GM12878 (cell line): ENCODE measurements around the gene GPR146. TPM values are rescaled to one million over a fixed set of nuclear protein-coding genes. Genes with fewer than 3 reads are reported as not detected.

Experiments
- ATAC-seq: fragments of 200-7000 bp; cut with Tn5 transposase; 3 replicates; pipeline ENCODE4 v1.9.1; 2020; ENCODE audit warnings: mild to moderate bottlenecking, moderate library complexity
- BruUV-seq: library from RNA; stranded (reverse); fragments of 400-500 nt; replicated peaks from 2 replicates; lab custom pipeline; 2021; lab: Mats Ljungman, UMichigan
- CTCF ChIA-PET: fragments of 300-600 bp; sonication (Branson Sonifier 250); formaldehyde crosslinking; extraction: SDS; loops from one replicate; lab custom pipeline; 2021; ENCODE audit warnings: inconsistent platforms; lab: Yijun Ruan, JAX
- POLR2A ChIA-PET: fragments of 350-600 bp; formaldehyde crosslinking; extraction: SDS; loops from one replicate; lab custom pipeline; 2021; ENCODE audit warnings: inconsistent platforms; lab: Charles Lee
- RAD21 ChIA-PET: fragments of 300-600 bp; sonication (Branson Sonifier 250); formaldehyde crosslinking; loops from one replicate; lab custom pipeline; 2023; ENCODE audit warnings: antibody characterized with exemption; ENCODE audit not compliant: unreplicated experiment; lab: Charles Lee
- SMC1A ChIA-PET: fragments of 300-600 bp; sonication (Branson Sonifier 250); formaldehyde crosslinking; loops from one replicate; lab custom pipeline; 2023; ENCODE audit not compliant: unreplicated experiment, uncharacterized antibody; lab: Charles Lee
- DNase-seq: peaks from one replicate; pipeline ENCODE4 v3.0.0-alpha.2; 2011; ENCODE audit warnings: low read depth, low spot score
- FAIRE-seq: peaks from 3 replicates; lab custom pipeline; 2011; peaks lifted over from hg19 to GRCh38; lab: Jason Lieb, UNC
- H2AFZ ChIP-seq: 2 replicates; pipeline ENCODE4 v1.6.0; 2011; ENCODE audit warnings: low read depth, low read length, control low read depth; ENCODE audit not compliant: control insufficient read depth
- H3K27ac ChIP-seq: 2 replicates; pipeline ENCODE4 v1.5.1; 2011; ENCODE audit warnings: control low read depth; ENCODE audit not compliant: control insufficient read depth, insufficient read depth
- H3K27me3 ChIP-seq, 2 experiments: replicated peaks in 1 of 2; 2 replicates each; pipeline versions ENCODE4 v1.6.0 to v1.6.1; 2011; ENCODE audit warnings: low read length in 1 of 2; ENCODE audit not compliant: control insufficient read depth in 2 of 2, insufficient read depth in 2 of 2
- H3K36me3 ChIP-seq, 2 experiments: 2 replicates each; pipeline ENCODE4 v1.5.1; 2011; ENCODE audit warnings: low read length in 1 of 2; ENCODE audit not compliant: control insufficient read depth in 2 of 2, insufficient read depth in 2 of 2
- H3K4me1 ChIP-seq: 2 replicates; pipeline ENCODE4 v1.6.1; 2011; ENCODE audit warnings: mild to moderate bottlenecking, low read length, moderate library complexity, mixed read lengths; ENCODE audit not compliant: control insufficient read depth, insufficient read depth
- H3K4me2 ChIP-seq: 2 replicates; pipeline ENCODE4 v1.6.0; 2011; ENCODE audit warnings: control low read depth; ENCODE audit not compliant: control insufficient read depth, insufficient read depth
- H3K4me3 ChIP-seq: fragments of 200-600 bp; sonication (generic); 2 replicates; pipeline ENCODE4 v1.5.1; 2016
- H3K79me2 ChIP-seq: 2 replicates; pipeline ENCODE4 v1.6.0; 2011; ENCODE audit warnings: low read length; ENCODE audit not compliant: control insufficient read depth, insufficient read depth
- H3K9ac ChIP-seq: 2 replicates; pipeline ENCODE4 v1.8.0; 2011; ENCODE audit warnings: low read length, control low read depth, mixed read lengths; ENCODE audit not compliant: control insufficient read depth, insufficient read depth
- H3K9me3 ChIP-seq: replicated peaks from 3 replicates; pipeline ENCODE4 v1.5.1; 2011; ENCODE audit warnings: mild to moderate bottlenecking, low read length; ENCODE audit not compliant: control insufficient read depth, insufficient read depth
- H4K20me1 ChIP-seq: 2 replicates; pipeline ENCODE4 v1.6.0; 2011; ENCODE audit not compliant: control insufficient read depth, insufficient read depth
- PAX8 ChIP-seq: fragments of 450-650 bp; IDR thresholded peaks from 2 replicates; pipeline ENCODE4 v1.6.1; 2017; ENCODE audit warnings: mild to moderate bottlenecking, moderate library complexity
- POLR2A ChIP-seq: IDR thresholded peaks from 2 replicates; pipeline ENCODE4 v1.6.1; 2011; ENCODE audit warnings: low read depth, mild to moderate bottlenecking, low read length
- POLR2AphosphoS2 ChIP-seq: IDR thresholded peaks from 2 replicates; pipeline ENCODE4 v1.6.1; 2011; ENCODE audit warnings: low read depth, mild to moderate bottlenecking, low read length, improper control_type of control experiment, moderate library complexity
- WGBS: methylation state at CpG from one replicate; pipeline ENCODE4 v1.1.6; 2016; ENCODE audit warnings: low lambda C conversion rate; ENCODE audit not compliant: insufficient replicate concordance, insufficient coverage; ENCODE audit errors: missing lambda C conversion rate; 5-methylcytosine and 5-hydroxymethylcytosine counted together
- in situ Hi-C: fragments of 300-500 bp; cut with MboI; formaldehyde crosslinking; loops from 9 replicates; pipeline ENCODE4 v1.14.3; 2018; ENCODE audit warnings: mixed read lengths
- intact Hi-C: fragments of 100-400 bp; cut with micrococcal nuclease; formaldehyde crosslinking; loops from one replicate; pipeline ENCODE4 v1.14.2; 2022; ENCODE audit not compliant: unreplicated experiment
- polyA plus RNA-seq, 11 experiments: library from polyadenylated mRNA; depleted of rRNA in 4 of 11; unstranded in 6 of 11; stranded (reverse) in 5 of 11; fragments of >200 nt; fragmentation: Nextera tagmentation in 4 of 11; fragmentation: Illumina TruSeq in 1 of 11; extraction: Ambion mirVana in 4 of 11; extraction: Trizol in 1 of 11; gene quantifications; 1 replicate in 1 of 11; 2 replicates in 10 of 11; pipeline versions ENCODE4 v1.2.1 to v1.2.3, GENCODE V29; 2011 to 2016; ENCODE audit warnings: inconsistent platforms in 2 of 11, missing spikeins in 2 of 11, low read depth in 1 of 11
- total RNA-seq, 4 experiments: library from RNA; depleted of rRNA in 3 of 4; stranded (reverse); fragments of >200 nt in 3 of 4; fragmentation: Illumina TruSeq in 1 of 4; extraction: Trizol in 1 of 4; gene quantifications; 2 replicates each; pipeline versions ENCODE4 v1.2.1 to v1.2.3, GENCODE V29; 2013 to 2021
- TF ChIP-seq, protein P1 (sequence below): fragments of 450-650 bp; IDR thresholded peaks from 2 replicates; pipeline ENCODE4 v1.6.1; 2016; ENCODE audit warnings: mild to moderate bottlenecking

The GPR146 gene
- total and polyA plus RNA-seq, 10 of the 15 experiments (the other 5 are each of a cell fraction or from before 2014, with no cell fraction given), result 0.19 to 12.0 (median 0.54) TPM; not detected in 2

DNA sequence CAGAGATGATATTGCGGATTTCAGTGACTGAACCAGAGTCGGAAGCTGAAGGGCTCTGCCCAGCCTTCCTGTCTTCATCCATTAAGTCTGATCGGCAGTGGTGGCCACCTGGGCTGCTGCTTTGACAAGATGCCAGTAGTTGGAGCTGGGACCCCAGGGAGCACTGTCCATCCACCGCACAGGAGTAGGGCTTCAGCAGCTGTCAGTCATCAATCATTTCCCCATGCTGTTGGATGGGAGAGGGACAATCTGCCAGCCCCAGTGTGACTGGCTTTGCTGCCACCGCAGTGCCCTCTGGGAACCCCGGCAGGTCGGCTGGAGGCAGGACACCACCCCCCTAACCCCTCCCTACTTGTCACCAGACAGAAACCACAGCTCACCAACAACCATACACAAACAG lies 23.0 kb upstream of the GPR146 start:
- FAIRE-seq (no peak), ATAC-seq (no peak), DNase-seq (no peak)
- in situ Hi-C loops, result no loop called here
- WGBS, result 100% methylated on average over 7 of the region's 7 CpGs
- POLR2A ChIA-PET, result no interaction called here
- RAD21 ChIA-PET, result interaction anchor here (1.9 to 6.6 kb wide), 2 partner anchors 27 to 44 kb away, joined by 7 to 59 read pairs; no protein-coding TSS in a partner anchor
- no peak overlapping the region for H3K4me3 ChIP-seq
- H3K4me2 ChIP-seq, result no peak overlapping the region
- peaks cover 11% of the 10 kb centered on the region; the same call in 2 of the 3 replicates for H3K9me3 ChIP-seq
- H3K27me3 ChIP-seq, result no peaks in the 10 kb centered on the region
- TF ChIP-seq, protein P1, sequence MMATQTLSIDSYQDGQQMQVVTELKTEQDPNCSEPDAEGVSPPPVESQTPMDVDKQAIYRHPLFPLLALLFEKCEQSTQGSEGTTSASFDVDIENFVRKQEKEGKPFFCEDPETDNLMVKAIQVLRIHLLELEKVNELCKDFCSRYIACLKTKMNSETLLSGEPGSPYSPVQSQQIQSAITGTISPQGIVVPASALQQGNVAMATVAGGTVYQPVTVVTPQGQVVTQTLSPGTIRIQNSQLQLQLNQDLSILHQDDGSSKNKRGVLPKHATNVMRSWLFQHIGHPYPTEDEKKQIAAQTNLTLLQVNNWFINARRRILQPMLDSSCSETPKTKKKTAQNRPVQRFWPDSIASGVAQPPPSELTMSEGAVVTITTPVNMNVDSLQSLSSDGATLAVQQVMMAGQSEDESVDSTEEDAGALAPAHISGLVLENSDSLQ, result peak; percentile 27; the same call in 1 of the 2 replicates
- no peak for TF ChIP-seq POLR2AphosphoS2
- no peak overlapping the region for H2AFZ ChIP-seq
- peaks cover 61% of the 10 kb centered on the region for H3K79me2 ChIP-seq
- BruUV-seq, result no TSS peak
- H3K4me1 ChIP-seq, result peaks cover 35% of the 10 kb centered on the region
- no peaks in the 10 kb centered on the region for H4K20me1 ChIP-seq
- H3K9ac ChIP-seq, result no peak overlapping the region
- no peak overlapping the region for H3K27ac ChIP-seq
- SMC1A ChIA-PET, result interaction anchor here (2.3 to 9.0 kb wide), 2 partner anchors 27 to 44 kb away, joined by 8 to 71 read pairs; no protein-coding TSS in a partner anchor
- CTCF ChIA-PET, result interaction anchor here (5.3 to 6.7 kb wide), 2 partner anchors 28 to 44 kb away, joined by 74 to 85 read pairs; no protein-coding TSS in a partner anchor
- peaks cover 7 to 13% of the 10 kb centered on the region in 2 experiments; a peak in 3 of 4 replicates for H3K36me3 ChIP-seq
- intact Hi-C loops, result no loop called here

DNA sequence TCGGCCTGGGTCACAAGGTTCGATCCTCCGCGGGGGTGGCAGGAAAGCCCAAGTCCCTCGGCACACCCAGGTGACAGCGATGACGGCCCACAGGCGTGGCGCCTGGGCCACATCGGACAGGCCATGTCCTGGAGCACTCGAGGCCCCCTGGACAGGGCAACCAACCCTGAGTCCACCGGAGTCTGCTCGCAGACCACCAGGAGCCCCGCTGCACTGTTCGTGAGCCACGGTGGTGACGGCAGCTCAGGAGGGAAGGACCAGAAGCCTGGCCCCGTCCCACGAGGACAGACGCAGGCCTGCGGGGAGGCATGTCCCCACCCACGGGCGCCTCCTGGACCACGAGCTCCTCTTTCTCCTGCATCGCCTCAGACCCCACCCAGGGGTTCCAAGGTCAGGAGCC lies 22.4 kb upstream of the GPR146 start:
- H3K4me1 ChIP-seq, result peaks cover 35% of the 10 kb centered on the region
- in situ Hi-C loops, result no loop called here
- ChIA-PET RAD21 (interaction anchor here (1.9 to 6.6 kb wide), 3 partner anchors 28 to 44 kb away, joined by 7 to 59 read pairs (median 45); no protein-coding TSS in a partner anchor), SMC1A (interaction anchor here (2.3 to 9.0 kb wide), 2 partner anchors 27 to 44 kb away, joined by 8 to 71 read pairs; no protein-coding TSS in a partner anchor), CTCF (interaction anchor here (1.0 to 6.7 kb wide), 3 partner anchors 28 to 43 kb away, joined by 3 to 85 read pairs (median 74); no protein-coding TSS in a partner anchor), POLR2A (interaction anchor here (0.6 kb wide), 1 partner anchor 64 kb away, joined by 3 read pairs; no protein-coding TSS in a partner anchor)
- H3K4me2 ChIP-seq, result no peak overlapping the region
- H3K36me3 ChIP-seq, result peaks cover 7 to 13% of the 10 kb centered on the region in 2 experiments; a peak in 3 of 4 replicates
- no peak overlapping the region for H3K27ac ChIP-seq
- peaks cover 11% of the 10 kb centered on the region; the same call in 2 of the 3 replicates for H3K9me3 ChIP-seq
- FAIRE-seq (no peak), ATAC-seq (no peak), DNase-seq (no peak)
- no TSS peak for BruUV-seq
- 98% methylated on average over 25 of the region's 25 CpGs for WGBS
- H2AFZ ChIP-seq, result no peak overlapping the region
- no peaks in the 10 kb centered on the region for H4K20me1 ChIP-seq
- TF ChIP-seq PAX8, result no peak
- peak; percentile 25; the same call in 1 of the 2 replicates for TF ChIP-seq POLR2A
- H3K9ac ChIP-seq, result no peak overlapping the region
- H3K4me3 ChIP-seq, result no peak overlapping the region
- intact Hi-C loops, result no loop called here
- H3K27me3 ChIP-seq, result no peaks in the 10 kb centered on the region
- H3K79me2 ChIP-seq, result peaks cover 66% of the 10 kb centered on the region
